ENCODE results near the gene TMEM238L. TPM values are rescaled to one million over a fixed set of nuclear protein-coding genes. Genes with fewer than 3 reads are reported as not detected.

The TMEM238L gene
- total and polyA plus RNA-seq, 2 of the 4 experiments (the other 2 are of a cell fraction) = not detected

- Histone ChIP-seq H4K20me1 (ENCODE audit: insufficient read depth, low read length) (no peaks in the 10 kb centered on the region), H2BK20ac (ENCODE audit: low read depth, low read length) (no peak overlapping the region), H3K9ac (ENCODE audit: low read depth, low read length) (no peak overlapping the region), H4K5ac (ENCODE audit: low read depth, low read length) (no peak overlapping the region), H3K23ac (ENCODE audit: low read depth, low read length) (no peak overlapping the region), H3K18ac (ENCODE audit: low read depth, low read length) (no peak overlapping the region), H2BK15ac (ENCODE audit: low read depth, low read length) (no peak overlapping the region), H3K36me3 (ENCODE audit: control insufficient read depth, insufficient read depth, low read length) (no peaks in the 10 kb centered on the region), H3K4me2 (ENCODE audit: low read depth, low read length) (no peak overlapping the region), H2AK9ac (replicated peaks; ENCODE audit: low read depth, low read length, poor library complexity) (no peak overlapping the region), H2BK5ac (ENCODE audit: low read depth, low read length, poor library complexity, severe bottlenecking) (no peak overlapping the region), H3K9me1 (ENCODE audit: insufficient read depth, low read length) (no peaks in the 10 kb centered on the region), H3K56ac (ENCODE audit: extremely low read depth, insufficient read depth, low read length) (no peak overlapping the region), H2AFZ (replicated peaks; ENCODE audit: low read length, poor library complexity) (no peak overlapping the region), H2BK120ac (ENCODE audit: low read depth, low read length) (no peak overlapping the region), H4K91ac (ENCODE audit: insufficient read depth, low read depth, low read length) (no peak overlapping the region), H3K79me1 (ENCODE audit: low read depth in 1 of 2, low read length in 2 of 2) (no peaks in the 10 kb centered on the region), H4K8ac (ENCODE audit: low read depth in 2 of 2, low read length in 2 of 2) (no peak overlapping the region), H3K27me3 (ENCODE audit: control insufficient read depth, insufficient read depth, low read length) (no peaks in the 10 kb centered on the region), H3K4ac (ENCODE audit: low read depth, low read length) (no peak overlapping the region), H3K4me1 (ENCODE audit: control insufficient read depth, insufficient read depth, low read length) (no peaks in the 10 kb centered on the region), H2AK5ac (ENCODE audit: low read depth, low read length) (no peak overlapping the region), H3K27ac (ENCODE audit: insufficient read depth, low read length) (no peak overlapping the region), H3K9me3 (ENCODE audit: control insufficient read depth, insufficient read depth, low read length) (no peaks in the 10 kb centered on the region), H3K14ac (replicated peaks; ENCODE audit: low read depth, low read length) (no peak overlapping the region), H3K4me3 (ENCODE audit: insufficient read depth, low read depth, low read length) (no peak overlapping the region)
- intact Hi-C loops (cut with micrococcal nuclease) = no loop called here
- no peak for ATAC-seq (ENCODE audit: low read depth)
- BruUV-seq (replicated peaks) = no TSS peak
- in situ Hi-C loops (cut with MboI; ENCODE audit: low sequenced_read_pairs) = no loop called here
- POLR2A ChIA-PET (ENCODE audit: unreplicated experiment) = no interaction called here
- CTCF ChIA-PET = no interaction called here
- dilution Hi-C loops (cut with HindIII; ENCODE audit: low sequenced_read_pairs, unreplicated experiment) = no loop called here
- TF ChIP-seq NFE2L2 (IDR thresholded peaks at IDR 0.05; ENCODE audit: low read depth, low read length) (no peak), RCOR1 (IDR thresholded peaks at IDR 0.05; ENCODE audit: insufficient replicate concordance, low read length) (no peak), ELK1 (IDR thresholded peaks at IDR 0.05; ENCODE audit: borderline replicate concordance, low read depth, low read length) (no peak), MXI1 (IDR thresholded peaks at IDR 0.05; ENCODE audit: borderline replicate concordance, low read depth, low read length) (no peak), FOS (IDR thresholded peaks at IDR 0.05; ENCODE audit: low read depth, low read length) (no peak), POLR2A (IDR thresholded peaks at IDR 0.05; ENCODE audit: low read depth, low read length) (no peak), SMC3 (IDR thresholded peaks at IDR 0.05; ENCODE audit: low read depth, low read length) (no peak), MAFK (IDR thresholded peaks at IDR 0.05; ENCODE audit: low read depth, low read length) (no peak), MAZ (IDR thresholded peaks at IDR 0.05; ENCODE audit: borderline replicate concordance, low read depth, low read length) (no peak), CTCF (conservative IDR thresholded peaks at IDR 0.05; ENCODE audit: low read depth, low read length) (no peak), CHD1 (IDR thresholded peaks at IDR 0.05; ENCODE audit: low read depth, low read length) (no peak), CEBPB (IDR thresholded peaks at IDR 0.05; ENCODE audit: low read depth, low read length) (no peak), RAD21 (IDR thresholded peaks at IDR 0.05; ENCODE audit: low read length) (no peak), BHLHE40 (IDR thresholded peaks at IDR 0.05; ENCODE audit: low read depth, low read length) (no peak), RFX5 (IDR thresholded peaks at IDR 0.05; ENCODE audit: low read depth, low read length) (no peak)
- TF ChIP-seq, protein P1, sequence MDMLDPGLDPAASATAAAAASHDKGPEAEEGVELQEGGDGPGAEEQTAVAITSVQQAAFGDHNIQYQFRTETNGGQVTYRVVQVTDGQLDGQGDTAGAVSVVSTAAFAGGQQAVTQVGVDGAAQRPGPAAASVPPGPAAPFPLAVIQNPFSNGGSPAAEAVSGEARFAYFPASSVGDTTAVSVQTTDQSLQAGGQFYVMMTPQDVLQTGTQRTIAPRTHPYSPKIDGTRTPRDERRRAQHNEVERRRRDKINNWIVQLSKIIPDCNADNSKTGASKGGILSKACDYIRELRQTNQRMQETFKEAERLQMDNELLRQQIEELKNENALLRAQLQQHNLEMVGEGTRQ (IDR thresholded peaks at IDR 0.05; ENCODE audit: low read depth, low read length) = no peak
- 71% methylated on average over 4 of the region's 7 CpGs; no CpG with 5 or more reads in 1 of the 2 experiments for WGBS, 2 experiments (ENCODE audit: extremely low coverage in 2 of 2, insufficient read length in 1 of 2)
- DNase-seq = no peak
Observed at GRCh38 chr17:10824874-10825273, 21.0 kb upstream of the TMEM238L start.

Measured in IMR-90 (cell line).